ENCODE results near the gene BTBD16. TPM values are rescaled to one million over a fixed set of nuclear protein-coding genes. Genes with fewer than 3 reads are reported as not detected.

The BTBD16 gene
- total RNA-seq, 2 donors from 2014 or later = 0.62 TPM; not detected in 1

DNA sequence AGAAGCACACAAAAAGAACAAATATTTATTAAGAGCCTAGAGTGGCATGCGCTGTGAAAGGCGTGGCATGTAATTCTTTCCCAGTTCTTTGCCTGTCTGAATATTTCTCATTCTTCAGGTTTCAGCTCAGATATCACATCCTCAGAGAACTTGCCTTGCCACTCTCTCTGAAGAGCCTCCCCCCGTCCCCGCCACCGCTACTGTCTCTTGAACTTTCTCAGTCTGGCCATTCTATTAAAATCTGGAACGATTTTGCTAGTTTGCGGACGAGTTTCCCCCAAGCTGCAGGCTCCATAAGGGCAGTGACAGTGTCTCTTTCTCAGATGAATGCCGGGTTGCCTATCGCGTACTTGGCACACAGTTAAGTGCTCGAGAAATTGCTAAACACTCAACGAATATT is 102.6 kb downstream of the BTBD16 start:
- Histone ChIP-seq H3K9me3 (no peaks in the 10 kb centered on the region), H3K4me3 (peak overlapping the region; percentile 91), H3K4me1 (replicated peaks) (no peaks in the 10 kb centered on the region), H3K27ac (peak overlapping the region; percentile 81 to 97), H3K36me3 (no peaks in the 10 kb centered on the region), H3K27me3 (replicated peaks; ENCODE audit: insufficient read depth) (no peaks in the 10 kb centered on the region)
- intact Hi-C loops (cut with DNase I) = loop anchor here (5.0 kb wide), 1 partner anchor 119 kb away; no protein-coding TSS in a partner anchor
- peak; percentile 39 for DNase-seq (ENCODE audit: low spot score)
- TF ChIP-seq, protein P1, sequence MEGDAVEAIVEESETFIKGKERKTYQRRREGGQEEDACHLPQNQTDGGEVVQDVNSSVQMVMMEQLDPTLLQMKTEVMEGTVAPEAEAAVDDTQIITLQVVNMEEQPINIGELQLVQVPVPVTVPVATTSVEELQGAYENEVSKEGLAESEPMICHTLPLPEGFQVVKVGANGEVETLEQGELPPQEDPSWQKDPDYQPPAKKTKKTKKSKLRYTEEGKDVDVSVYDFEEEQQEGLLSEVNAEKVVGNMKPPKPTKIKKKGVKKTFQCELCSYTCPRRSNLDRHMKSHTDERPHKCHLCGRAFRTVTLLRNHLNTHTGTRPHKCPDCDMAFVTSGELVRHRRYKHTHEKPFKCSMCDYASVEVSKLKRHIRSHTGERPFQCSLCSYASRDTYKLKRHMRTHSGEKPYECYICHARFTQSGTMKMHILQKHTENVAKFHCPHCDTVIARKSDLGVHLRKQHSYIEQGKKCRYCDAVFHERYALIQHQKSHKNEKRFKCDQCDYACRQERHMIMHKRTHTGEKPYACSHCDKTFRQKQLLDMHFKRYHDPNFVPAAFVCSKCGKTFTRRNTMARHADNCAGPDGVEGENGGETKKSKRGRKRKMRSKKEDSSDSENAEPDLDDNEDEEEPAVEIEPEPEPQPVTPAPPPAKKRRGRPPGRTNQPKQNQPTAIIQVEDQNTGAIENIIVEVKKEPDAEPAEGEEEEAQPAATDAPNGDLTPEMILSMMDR (IDR thresholded peaks at IDR 0.05) = no peak
- TF ChIP-seq POLR2AphosphoS5 (IDR thresholded peaks at IDR 0.05) (peak; percentile 17), POLR2A (IDR thresholded peaks at IDR 0.05) (no peak)
- 3% methylated on average over 13 of the region's 13 CpGs for WGBS

GRCh38 chr10:122374237-122374858 is 103.3 kb downstream of the BTBD16 start, which contains the start of gene PLEKHA1:
TSS of gene PLEKHA1 (plus strand) at chr10:122374708. CDS start at chr10:122393201, 18,493 bp downstream.
- Histone ChIP-seq H3K9me3 (no peaks in the 10 kb centered on the region), H3K36me3 (no peaks in the 10 kb centered on the region), H3K4me1 (replicated peaks) (no peaks in the 10 kb centered on the region), H3K27ac (peak within 1 kb of the TSS; percentile 91 to 97), H3K4me3 (peak within 1 kb of the TSS; percentile 91), H3K27me3 (replicated peaks; ENCODE audit: insufficient read depth) (no peaks in the 10 kb centered on the region)
- WGBS = under 1% methylated on average over 47 of the region's 71 CpGs
- TF ChIP-seq, protein P1 (IDR thresholded peaks at IDR 0.05) = peak in 2 of 4 experiments; percentile 27 to 50
- TF ChIP-seq POLR2A (IDR thresholded peaks at IDR 0.05) (peak; percentile 79), POLR2AphosphoS5 (IDR thresholded peaks at IDR 0.05) (peak; percentile 51)
- peak; percentile 94 for DNase-seq (ENCODE audit: low spot score)
- intact Hi-C loops (cut with DNase I) = loop anchor here (5.0 kb wide), 1 partner anchor 118 kb away; no protein-coding TSS in a partner anchor

DNA sequence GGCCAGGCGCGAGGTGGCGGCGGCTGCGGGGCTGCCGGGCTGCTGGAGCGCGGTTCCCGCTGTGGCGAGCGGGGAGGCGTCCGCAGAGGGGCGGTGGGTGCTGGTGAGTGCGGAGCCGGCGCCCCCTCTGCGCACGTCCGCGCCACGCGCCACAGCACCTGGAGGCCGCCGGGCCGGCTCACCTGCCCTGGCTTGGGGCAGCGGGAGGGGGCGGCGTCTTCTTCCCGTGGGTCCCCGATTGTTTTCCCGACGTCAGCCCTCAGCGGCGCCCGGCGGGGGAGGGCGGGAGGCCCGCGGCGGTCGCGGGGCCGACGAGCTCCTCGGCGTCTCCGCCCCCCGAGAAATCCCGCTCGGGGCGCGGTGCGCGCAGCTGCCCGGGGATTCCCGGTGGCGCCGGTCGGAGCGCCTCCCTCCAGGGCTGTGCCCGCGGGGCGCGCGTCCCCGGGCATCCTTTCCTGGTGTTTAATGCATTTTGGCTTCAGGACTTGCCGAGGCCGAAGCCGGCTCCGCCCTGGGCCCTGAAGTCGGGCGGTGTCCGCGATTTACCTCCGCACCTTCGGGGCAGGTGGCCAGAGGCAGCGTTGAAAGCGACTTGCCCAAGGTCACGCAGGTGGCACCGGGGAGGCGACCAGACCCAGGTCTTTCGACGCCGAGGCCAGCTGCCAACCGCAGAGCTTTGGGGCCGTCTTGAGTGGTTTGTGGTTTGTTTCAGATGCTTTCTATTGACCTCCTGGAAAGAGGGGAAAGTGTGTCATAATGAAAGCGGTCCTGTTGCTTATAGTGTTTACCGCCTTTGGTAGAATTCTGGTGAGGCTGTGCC is 104.0 kb downstream of the BTBD16 start:
- peak overlapping the region; percentile 91 to 97 for H3K27ac ChIP-seq
- peak; percentile 45 for DNase-seq (ENCODE audit: low spot score)
- intact Hi-C loops (cut with DNase I) = loop anchor here (5.0 kb wide), 1 partner anchor 117 kb away; no protein-coding TSS in a partner anchor
- H3K27me3 ChIP-seq (replicated peaks; ENCODE audit: insufficient read depth) = no peaks in the 10 kb centered on the region
- no peaks in the 10 kb centered on the region for H3K36me3 ChIP-seq
- whole genome bisulfite sequencing = under 1% methylated on average over 53 of the region's 89 CpGs
- H3K9me3 ChIP-seq = no peaks in the 10 kb centered on the region
- H3K4me3 ChIP-seq = peak overlapping the region; percentile 91
- TF ChIP-seq POLR2A (IDR thresholded peaks at IDR 0.05) = peak; percentile 28
- TF ChIP-seq, protein P1 (IDR thresholded peaks at IDR 0.05) = no peak
- H3K4me1 ChIP-seq (replicated peaks) = no peaks in the 10 kb centered on the region

DNA sequence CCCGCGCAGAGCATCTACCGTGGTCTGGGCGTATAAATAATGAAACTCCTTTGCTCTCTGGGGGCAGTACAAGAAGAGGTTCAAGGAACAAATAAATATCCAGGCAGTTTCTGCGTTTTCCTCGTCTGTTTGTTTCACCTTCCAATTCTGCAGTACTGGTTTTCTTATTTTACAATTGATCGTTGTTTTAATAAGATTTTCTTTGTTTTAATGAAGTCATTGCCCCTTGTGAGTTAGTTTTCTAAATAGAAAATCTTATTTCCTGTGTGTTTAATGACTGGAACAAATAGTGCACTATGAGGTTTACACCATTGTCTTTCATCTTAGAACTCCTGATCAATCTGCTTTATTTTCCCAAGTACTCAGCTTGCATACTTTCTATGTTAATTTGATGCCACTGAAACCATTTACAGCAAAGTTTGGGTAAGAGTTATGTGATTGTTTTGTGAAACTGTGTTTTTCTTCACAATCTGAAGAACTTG is 104.6 kb downstream of the BTBD16 start:
- 6% methylated on average over 7 of the region's 7 CpGs for WGBS
- no peak for TF ChIP-seq POLR2A (IDR thresholded peaks at IDR 0.05)
- TF ChIP-seq, protein P1 (IDR thresholded peaks at IDR 0.05) = no peak
- no peak for TF ChIP-seq POLR2AphosphoS5 (IDR thresholded peaks at IDR 0.05)
- no peaks in the 10 kb centered on the region for H3K27me3 ChIP-seq (replicated peaks; ENCODE audit: insufficient read depth)
- peak overlapping the region; percentile 91 for H3K4me3 ChIP-seq
- no peaks in the 10 kb centered on the region for H3K36me3 ChIP-seq
- H3K9me3 ChIP-seq = no peaks in the 10 kb centered on the region
- peak overlapping the region; percentile 91 to 97 for H3K27ac ChIP-seq
- no peaks in the 10 kb centered on the region for H3K4me1 ChIP-seq (replicated peaks)
- no peak for DNase-seq (ENCODE audit: low spot score)
- intact Hi-C loops (cut with DNase I) = no loop called here

Data from prostate gland (tissue), 2 donors.